Anterior cingulate cortex (tissue), 58 donors: ENCODE results near the gene BCAS3.
A peak's percentile ranks its signal among the peaks of the same experiment; 100 is the strongest.
"Not testable (repeated sequence)": the region's sequence is repeated elsewhere in the genome, so short reads cannot be mapped to it uniquely, and the experiment has no call there.

ENCODE experiments used
- DNase-seq, 58 donors: peaks; one replicate each; lab custom pipeline; 2025; lab: John Stamatoyannopoulos, UW

The BCAS3 gene

GRCh38 chr17:60971515-60972369, 294.1 kb downstream of the BCAS3 start:
- no peak for DNase-seq

GRCh38 chr17:60976861-60977260, 299.2 kb downstream of the BCAS3 start:
- not testable (repeated sequence) for DNase-seq

GRCh38 chr17:60989379-60989778, 311.7 kb downstream of the BCAS3 start:
- no peak for DNase-seq

GRCh38 chr17:60989846-60990245, 312.2 kb downstream of the BCAS3 start:
- no peak for DNase-seq

GRCh38 chr17:60993497-60993896, 315.8 kb downstream of the BCAS3 start:
- no peak for DNase-seq

GRCh38 chr17:60995680-60996079, 318.0 kb downstream of the BCAS3 start:
- DNase-seq, result no peak

GRCh38 chr17:61000911-61001310, 323.3 kb downstream of the BCAS3 start:
- no peak for DNase-seq

- peak in 1 of 58 donors; percentile 8 for DNase-seq
These were observed 324.7 kb downstream of the BCAS3 start for GRCh38 chr17:61002316-61002736.

- DNase-seq, result no peak
These were observed 327.7 kb downstream of the BCAS3 start for GRCh38 chr17:61005358-61005757.

GRCh38 chr17:61005958-61006357, 328.3 kb downstream of the BCAS3 start:
- not testable (repeated sequence) for DNase-seq

- DNase-seq, result peak in 1 of 58 donors; percentile 1
These were observed 330.3 kb downstream of the BCAS3 start for GRCh38 chr17:61007980-61008379.

- DNase-seq, result peak in 4 of 58 donors; percentile 1 to 4 (median 2)
These were observed 332.0 kb downstream of the BCAS3 start for GRCh38 chr17:61009663-61010062.

- no peak for DNase-seq
These were observed 333.1 kb downstream of the BCAS3 start for GRCh38 chr17:61010661-61011170.

GRCh38 chr17:61011251-61011650, 333.6 kb downstream of the BCAS3 start:
- no peak for DNase-seq

- no peak for DNase-seq
These were observed 338.3 kb downstream of the BCAS3 start for GRCh38 chr17:61015966-61016365.

GRCh38 chr17:61017317-61018006, 339.8 kb downstream of the BCAS3 start:
- DNase-seq, result no peak

GRCh38 chr17:61018938-61019337, 341.3 kb downstream of the BCAS3 start:
- no peak for DNase-seq

GRCh38 chr17:61023996-61024395, 346.3 kb downstream of the BCAS3 start:
- no peak for DNase-seq

- no peak for DNase-seq
These were observed 349.2 kb downstream of the BCAS3 start for GRCh38 chr17:61026818-61027217.

GRCh38 chr17:61029181-61029580, 351.5 kb downstream of the BCAS3 start:
- no peak for DNase-seq

GRCh38 chr17:61040666-61041065, 363.0 kb downstream of the BCAS3 start:
- DNase-seq, result no peak
